IMR-90 (cell line): ENCODE results near the gene CHST6. TPM values are rescaled to one million over a fixed set of nuclear protein-coding genes. Genes with fewer than 3 reads are reported as not detected.

ENCODE experiments used
- ATAC-seq: fragments of 200-7000 bp; cut with Tn5 transposase; 2 replicates; pipeline ENCODE4 v1.9.1; 2020; ENCODE audit warnings: low read depth, mild to moderate bottlenecking, moderate library complexity
- BruUV-seq: library from RNA; stranded (reverse); fragments of 400-500 nt; replicated peaks from 2 replicates; lab custom pipeline; 2021; lab: Mats Ljungman, UMichigan
- CTCF ChIA-PET: fragments of 300-600 bp; formaldehyde crosslinking; extraction: SDS; loops from one replicate; lab custom pipeline; 2021; ENCODE audit warnings: antibody characterized with exemption; lab: Yijun Ruan, JAX
- POLR2A ChIA-PET: fragments of 300-600 bp; sonication (Branson Sonifier 250); formaldehyde crosslinking; loops from one replicate; lab custom pipeline; 2022; ENCODE audit warnings: antibody characterized with exemption; ENCODE audit not compliant: unreplicated experiment; lab: Charles Lee
- DNase-seq: peaks from one replicate; pipeline ENCODE4 v3.0.0; 2013
- H2AFZ ChIP-seq: replicated peaks from 2 replicates; pipeline ENCODE3; 2013; ENCODE audit warnings: low read length, mild to moderate bottlenecking; ENCODE audit not compliant: poor library complexity
- H2AK5ac ChIP-seq: 2 replicates; pipeline ENCODE4 v1.6.1; 2013; ENCODE audit warnings: low read depth, low read length, inconsistent platforms
- H2AK9ac ChIP-seq: replicated peaks from 2 replicates; pipeline ENCODE3; 2013; ENCODE audit warnings: mild to moderate bottlenecking, low read depth, low read length, moderate library complexity; ENCODE audit not compliant: poor library complexity
- H2BK120ac ChIP-seq: 2 replicates; pipeline ENCODE4 v1.6.1; 2013; ENCODE audit warnings: low read depth, low read length, inconsistent platforms
- H2BK15ac ChIP-seq: 3 replicates; pipeline ENCODE4 v1.6.1; 2013; ENCODE audit warnings: low read depth, low read length, inconsistent platforms
- H2BK20ac ChIP-seq: 2 replicates; pipeline ENCODE4 v1.6.1; 2013; ENCODE audit warnings: low read depth, mild to moderate bottlenecking, inconsistent platforms, low read length, moderate library complexity
- H2BK5ac ChIP-seq: 2 replicates; pipeline ENCODE4 v1.6.1; 2013; ENCODE audit warnings: mild to moderate bottlenecking, low read depth, low read length, inconsistent platforms; ENCODE audit not compliant: poor library complexity, severe bottlenecking
- H3K14ac ChIP-seq: replicated peaks from 2 replicates; pipeline ENCODE4 v1.6.1; 2013; ENCODE audit warnings: low read depth, low read length, inconsistent platforms
- H3K18ac ChIP-seq: 2 replicates; pipeline ENCODE4 v1.6.1; 2013; ENCODE audit warnings: low read depth, low read length, control low read depth
- H3K23ac ChIP-seq: 2 replicates; pipeline ENCODE4 v1.6.1; 2013; ENCODE audit warnings: low read depth, low read length, inconsistent platforms
- H3K27ac ChIP-seq: 2 replicates; pipeline ENCODE4 v1.5.1; 2013; ENCODE audit warnings: mild to moderate bottlenecking, control low read depth, low read length; ENCODE audit not compliant: insufficient read depth
- H3K27me3 ChIP-seq: 2 replicates; pipeline ENCODE4 v1.6.1; 2013; ENCODE audit warnings: low read length; ENCODE audit not compliant: control insufficient read depth, insufficient read depth
- H3K36me3 ChIP-seq: 2 replicates; pipeline ENCODE4 v1.6.1; 2013; ENCODE audit warnings: low read length, mixed read lengths; ENCODE audit not compliant: control insufficient read depth, insufficient read depth
- H3K4ac ChIP-seq: 2 replicates; pipeline ENCODE4 v1.6.1; 2013; ENCODE audit warnings: low read depth, low read length, inconsistent platforms
- H3K4me1 ChIP-seq: 2 replicates; pipeline ENCODE4 v1.6.1; 2013; ENCODE audit warnings: low read length, mixed read lengths; ENCODE audit not compliant: control insufficient read depth, insufficient read depth
- H3K4me2 ChIP-seq: 2 replicates; pipeline ENCODE4 v1.6.1; 2013; ENCODE audit warnings: low read depth, mild to moderate bottlenecking, control low read depth, low read length, moderate library complexity
- H3K4me3 ChIP-seq: 2 replicates; pipeline ENCODE4 v1.5.1; 2013; ENCODE audit warnings: low read depth, mild to moderate bottlenecking, control low read depth, low read length, moderate library complexity; ENCODE audit not compliant: insufficient read depth
- H3K56ac ChIP-seq: 2 replicates; pipeline ENCODE4 v1.6.1; 2013; ENCODE audit warnings: low read length, inconsistent platforms; ENCODE audit not compliant: insufficient read depth; ENCODE audit errors: extremely low read depth
- H3K79me1 ChIP-seq, 2 experiments: 2 replicates each; pipeline ENCODE4 v1.6.1; 2013; ENCODE audit warnings: low read length in 2 of 2, inconsistent platforms in 1 of 2, low read depth in 1 of 2
- H3K9ac ChIP-seq: 2 replicates; pipeline ENCODE4 v1.6.1; 2013; ENCODE audit warnings: low read depth, low read length, control low read depth
- H3K9me1 ChIP-seq: 2 replicates; pipeline ENCODE4 v1.6.1; 2013; ENCODE audit warnings: low read length, inconsistent platforms; ENCODE audit not compliant: insufficient read depth
- H3K9me3 ChIP-seq: 2 replicates; pipeline ENCODE4 v1.6.1; 2013; ENCODE audit warnings: low read length; ENCODE audit not compliant: control insufficient read depth, insufficient read depth
- H4K20me1 ChIP-seq: 2 replicates; pipeline ENCODE4 v1.6.1; 2013; ENCODE audit warnings: low read length, inconsistent platforms; ENCODE audit not compliant: insufficient read depth
- H4K5ac ChIP-seq: 2 replicates; pipeline ENCODE4 v1.6.1; 2013; ENCODE audit warnings: mild to moderate bottlenecking, low read depth, low read length, control low read depth
- H4K8ac ChIP-seq, 2 experiments: 2 replicates each; pipeline ENCODE4 v1.6.1; 2013; ENCODE audit warnings: low read depth in 2 of 2, low read length in 2 of 2, control low read depth in 1 of 2, inconsistent platforms in 1 of 2
- H4K91ac ChIP-seq: 2 replicates; pipeline ENCODE4 v1.6.1; 2013; ENCODE audit warnings: low read depth, low read length, inconsistent platforms; ENCODE audit not compliant: insufficient read depth
- BHLHE40 ChIP-seq: fragments of 150-350 bp; IDR thresholded peaks from 2 replicates; pipeline ENCODE4 v1.6.1; 2016; ENCODE audit warnings: mild to moderate bottlenecking, low read depth, low read length
- CEBPB ChIP-seq: IDR thresholded peaks from 2 replicates; pipeline ENCODE4 v1.6.1; 2012; ENCODE audit warnings: low read depth, low read length, improper control_type of control experiment
- MAZ ChIP-seq: IDR thresholded peaks from 2 replicates; pipeline ENCODE4 v1.6.1; 2012; ENCODE audit warnings: low read depth, mild to moderate bottlenecking, low read length, improper control_type of control experiment, moderate library complexity, borderline replicate concordance
- MXI1 ChIP-seq: IDR thresholded peaks from 2 replicates; pipeline ENCODE4 v1.6.1; 2012; ENCODE audit warnings: low read depth, mild to moderate bottlenecking, low read length, moderate library complexity, borderline replicate concordance
- RAD21 ChIP-seq: IDR thresholded peaks from 2 replicates; pipeline ENCODE4 v1.6.1; 2012; ENCODE audit warnings: low read length, improper control_type of control experiment
- RCOR1 ChIP-seq: IDR thresholded peaks from 2 replicates; pipeline ENCODE4 v1.6.1; 2012; ENCODE audit warnings: mild to moderate bottlenecking, low read length, improper control_type of control experiment; ENCODE audit not compliant: insufficient replicate concordance
- RFX5 ChIP-seq: IDR thresholded peaks from 2 replicates; pipeline ENCODE4 v1.8.0; 2012; ENCODE audit warnings: low read depth, mild to moderate bottlenecking, low read length, moderate library complexity
- SMC3 ChIP-seq: fragments of 150-350 bp; IDR thresholded peaks from 2 replicates; pipeline ENCODE4 v1.6.1; 2016; ENCODE audit warnings: low read depth, mild to moderate bottlenecking, antibody characterized with exemption, low read length, moderate library complexity
- WGBS, 2 experiments: methylation state at CpG; one replicate each; pipeline versions ENCODE4 v1.1.5 to v1.1.7; 2013; ENCODE audit warnings: missing lambda C conversion rate in 2 of 2; ENCODE audit not compliant: insufficient read length in 1 of 2; ENCODE audit errors: extremely low coverage in 2 of 2; 5-methylcytosine and 5-hydroxymethylcytosine counted together
- dilution Hi-C: fragments of 300-500 bp; cut with HindIII; formaldehyde crosslinking; loops from one replicate; pipeline ENCODE4 v1.14.3; 2018; ENCODE audit warnings: low sequenced_read_pairs; ENCODE audit not compliant: unreplicated experiment
- in situ Hi-C: fragments of 300-500 bp; cut with MboI; formaldehyde crosslinking; loops from 3 replicates; pipeline ENCODE4 v1.14.3; 2019; ENCODE audit warnings: low sequenced_read_pairs, inconsistent platforms, mixed read lengths
- intact Hi-C: fragments of 100-400 bp; cut with micrococcal nuclease; formaldehyde crosslinking; loops from 2 replicates; pipeline ENCODE4 v1.10.0; 2022
- polyA plus RNA-seq, 3 experiments: library from polyadenylated mRNA; depleted of rRNA; stranded (reverse); fragments of >200 nt; gene quantifications; 2 replicates each; pipeline ENCODE4 v1.2.3, GENCODE V29; 2012; ENCODE audit warnings: low replicate concordance in 1 of 3
- total RNA-seq: library from RNA; depleted of rRNA; stranded (reverse); fragments of >200 nt; gene quantifications from 2 replicates; pipeline ENCODE4 v1.2.3, GENCODE V29; 2012
- TF ChIP-seq, protein P1 (sequence below): conservative IDR thresholded peaks from 2 replicates; pipeline ENCODE4 v1.5.1; 2012; ENCODE audit warnings: mild to moderate bottlenecking, low read depth, low read length, improper control_type of control experiment

Gene CHST6
- total and polyA plus RNA-seq, 2 of the 4 experiments (the other 2 are of a cell fraction) = under 0.01 to 0.12 TPM

DNA sequence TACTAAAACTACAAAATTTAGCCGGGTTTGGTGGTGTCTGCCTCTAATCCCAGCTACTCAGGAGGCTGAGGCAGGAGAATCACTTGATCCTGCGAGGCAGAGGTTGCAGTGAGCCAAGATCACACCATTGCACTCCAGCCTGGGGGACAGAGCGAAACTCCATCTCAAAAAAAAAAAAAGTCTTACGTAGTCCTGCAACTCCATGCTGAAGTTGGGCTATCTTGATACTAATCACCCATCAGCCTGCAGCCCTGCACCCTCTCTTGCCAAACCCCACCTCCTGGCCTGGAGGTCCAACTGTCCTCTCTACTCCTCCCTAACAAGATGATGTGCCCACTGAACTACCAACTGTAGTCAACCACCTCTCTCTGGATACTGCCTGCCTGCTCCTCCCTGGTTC, 35.5 kb downstream of the CHST6 start:
- Histone ChIP-seq H3K14ac (no peak overlapping the region), H3K4me3 (no peak overlapping the region), H2BK5ac (no peak overlapping the region), H4K20me1 (peaks cover 32% of the 10 kb centered on the region), H3K9me1 (peaks cover 12% of the 10 kb centered on the region), H4K5ac (no peak overlapping the region), H2BK15ac (no peak overlapping the region), H3K9me3 (no peaks in the 10 kb centered on the region), H3K18ac (no peak overlapping the region), H2BK20ac (no peak overlapping the region), H3K36me3 (no peaks in the 10 kb centered on the region), H2AFZ (no peak overlapping the region), H3K56ac (no peak overlapping the region), H2AK5ac (no peak overlapping the region), H3K27ac (no peak overlapping the region), H3K4ac (no peak overlapping the region), H3K4me2 (no peak overlapping the region), H2BK120ac (no peak overlapping the region), H3K4me1 (no peaks in the 10 kb centered on the region; the same call in 1 of the 2 replicates), H3K23ac (no peak overlapping the region), H2AK9ac (no peak overlapping the region), H4K91ac (no peak overlapping the region), H4K8ac (no peak overlapping the region), H3K27me3 (no peaks in the 10 kb centered on the region), H3K9ac (no peak overlapping the region), H3K79me1 (peaks cover 27 to 77% of the 10 kb centered on the region in 2 experiments)
- TF ChIP-seq MXI1 (no peak), CEBPB (no peak), RCOR1 (no peak), MAZ (no peak), BHLHE40 (no peak), RFX5 (no peak), SMC3 (no peak), RAD21 (no peak)
- TF ChIP-seq, protein P1, sequence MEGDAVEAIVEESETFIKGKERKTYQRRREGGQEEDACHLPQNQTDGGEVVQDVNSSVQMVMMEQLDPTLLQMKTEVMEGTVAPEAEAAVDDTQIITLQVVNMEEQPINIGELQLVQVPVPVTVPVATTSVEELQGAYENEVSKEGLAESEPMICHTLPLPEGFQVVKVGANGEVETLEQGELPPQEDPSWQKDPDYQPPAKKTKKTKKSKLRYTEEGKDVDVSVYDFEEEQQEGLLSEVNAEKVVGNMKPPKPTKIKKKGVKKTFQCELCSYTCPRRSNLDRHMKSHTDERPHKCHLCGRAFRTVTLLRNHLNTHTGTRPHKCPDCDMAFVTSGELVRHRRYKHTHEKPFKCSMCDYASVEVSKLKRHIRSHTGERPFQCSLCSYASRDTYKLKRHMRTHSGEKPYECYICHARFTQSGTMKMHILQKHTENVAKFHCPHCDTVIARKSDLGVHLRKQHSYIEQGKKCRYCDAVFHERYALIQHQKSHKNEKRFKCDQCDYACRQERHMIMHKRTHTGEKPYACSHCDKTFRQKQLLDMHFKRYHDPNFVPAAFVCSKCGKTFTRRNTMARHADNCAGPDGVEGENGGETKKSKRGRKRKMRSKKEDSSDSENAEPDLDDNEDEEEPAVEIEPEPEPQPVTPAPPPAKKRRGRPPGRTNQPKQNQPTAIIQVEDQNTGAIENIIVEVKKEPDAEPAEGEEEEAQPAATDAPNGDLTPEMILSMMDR = no peak
- DNase-seq (no peak), ATAC-seq (no peak)
- WGBS, 2 experiments = 100% methylated on average over 2 of the region's 4 CpGs; no CpG with 5 or more reads in 1 of the 2 experiments
- dilution Hi-C loops = no loop called here
- intact Hi-C loops = loop anchor here (5.0 to 10.0 kb wide), 2 partner anchors 98 to 165 kb away; partner anchors contain the start of genes ADAT1 and TMEM231
- ChIA-PET CTCF (no interaction called here), POLR2A (no interaction called here)
- BruUV-seq = no TSS peak
- in situ Hi-C loops = no loop called here
